Lung (tissue), 12 donors: ENCODE results near the gene C5orf63. TPM values are rescaled to one million over a fixed set of nuclear protein-coding genes. Genes with fewer than 3 reads are reported as not detected.

Experiments
- ATAC-seq: fragments of 200-7000 bp; cut with Tn5 transposase; one replicate; pipeline ENCODE4 v1.9.1; 2020; ENCODE audit warnings: moderate number of reproducible peaks; ENCODE audit not compliant: insufficient read depth, low FRiP score
- DNase-seq, 3 donors: peaks; one replicate each; pipeline ENCODE4 v3.0.0-alpha.2; 2013 to 2017
- H3K27ac ChIP-seq, 2 donors: one replicate each; pipeline ENCODE4 v1.5.1; 2013; ENCODE audit warnings: mild to moderate bottlenecking in 2 of 2, moderate library complexity in 2 of 2, control low read depth in 1 of 2, inconsistent platforms in 1 of 2, low read depth in 1 of 2, low read length in 1 of 2
- H3K27me3 ChIP-seq, 3 donors: one replicate each; pipeline ENCODE4 v1.5.1; 2013; ENCODE audit warnings: low read length in 2 of 3; ENCODE audit not compliant: control insufficient read depth in 3 of 3, insufficient read depth in 3 of 3
- H3K36me3 ChIP-seq, 4 donors: one replicate each; pipeline ENCODE4 v1.5.1; 2013; ENCODE audit warnings: low read length in 4 of 4, mild to moderate bottlenecking in 1 of 4, moderate library complexity in 1 of 4; ENCODE audit not compliant: control insufficient read depth in 4 of 4, insufficient read depth in 4 of 4
- H3K4me1 ChIP-seq, 5 donors: one replicate each; pipeline ENCODE4 v1.5.1; 2013; ENCODE audit warnings: low read length in 5 of 5, mild to moderate bottlenecking in 2 of 5, moderate library complexity in 1 of 5; ENCODE audit not compliant: control insufficient read depth in 5 of 5, insufficient read depth in 5 of 5
- H3K4me3 ChIP-seq: one replicate; pipeline ENCODE4 v1.5.1; 2013; ENCODE audit warnings: mild to moderate bottlenecking, control low read depth, moderate library complexity
- H3K9ac ChIP-seq, 2 donors: one replicate each; pipeline ENCODE4 v1.5.1; 2013; ENCODE audit warnings: low read length in 2 of 2, control low read depth in 1 of 2; ENCODE audit not compliant: insufficient read depth in 1 of 2
- H3K9me3 ChIP-seq, 4 donors: one replicate each; pipeline ENCODE4 v1.5.1; 2013; ENCODE audit warnings: low read length in 3 of 4, mild to moderate bottlenecking in 1 of 4, moderate library complexity in 1 of 4; ENCODE audit not compliant: control insufficient read depth in 4 of 4, insufficient read depth in 3 of 4
- CTCF ChIP-seq: IDR thresholded peaks from 2 replicates; pipeline ENCODE4 v1.5.1; 2012; ENCODE audit warnings: mild to moderate bottlenecking; ENCODE audit errors: control extremely low read depth, extremely low read depth
- WGBS, 2 donors: extraction: QIAGEN DNeasy Blood & Tissue Kit; methylation state at CpG; one replicate each; pipeline ENCODE4 v1.1.7; 2013; 5-methylcytosine and 5-hydroxymethylcytosine counted together
- polyA plus RNA-seq, 2 donors: library from polyadenylated mRNA; stranded (reverse); fragments of 200-250 nt; gene quantifications; one replicate each; pipeline ENCODE4 v1.2.1, GENCODE V29; 2013
- total RNA-seq, 2 donors: library from RNA; depleted of rRNA in 1 of 2; stranded (reverse); fragments of >200 nt in 1 of 2; gene quantifications; one replicate each; pipeline ENCODE4 v1.2.1, GENCODE V29; 2014 to 2021
- donor health status: control.
- donor health status: control.
- donor health status: Bipolar disorder and iron deficiency.
- donor health status: healthy.
- donor health status: DM: yes; HTN: yes; CAD: no.

C5orf63 gene
- total and polyA plus RNA-seq, 4 donors, result 2.7 to 9.6 (median 5.8) TPM

DNA sequence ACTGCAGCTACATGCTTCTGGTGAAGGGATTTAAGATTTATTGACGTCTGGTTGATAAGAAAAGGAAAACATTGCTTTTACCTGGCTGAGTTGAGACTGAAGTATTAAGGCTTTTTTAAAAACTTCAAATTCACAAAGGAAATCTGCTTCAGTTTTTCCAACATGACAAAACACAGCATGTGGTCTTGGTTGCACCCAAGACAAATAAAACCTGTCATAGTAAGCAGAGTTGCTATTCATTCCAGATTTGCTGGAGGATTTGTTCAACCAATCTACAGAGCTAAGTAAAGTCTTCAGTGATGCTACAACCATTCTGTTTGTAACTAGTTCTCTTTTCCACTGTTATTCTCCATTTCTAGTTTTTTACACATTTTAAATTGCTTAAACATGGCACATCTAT, 11.3 kb downstream of the C5orf63 start:
- no peak for TF ChIP-seq CTCF
- 90 to 100% methylated on average over 1 of the region's 1 CpG for WGBS, 2 donors
- H3K4me1 ChIP-seq, result peaks cover 0 to 2% (median 0%) of the 10 kb centered on the region in 5 donors
- H3K27ac ChIP-seq, result no peak overlapping the region
- H3K4me3 ChIP-seq, result no peak overlapping the region
- DNase-seq (no peak), ATAC-seq (no peak)
- no peaks in the 10 kb centered on the region for H3K9me3 ChIP-seq
- H3K9ac ChIP-seq, result no peak overlapping the region
- H3K36me3 ChIP-seq, result peaks cover 0 to 5% (median 0%) of the 10 kb centered on the region in 4 donors
- H3K27me3 ChIP-seq, result no peaks in the 10 kb centered on the region

DNA sequence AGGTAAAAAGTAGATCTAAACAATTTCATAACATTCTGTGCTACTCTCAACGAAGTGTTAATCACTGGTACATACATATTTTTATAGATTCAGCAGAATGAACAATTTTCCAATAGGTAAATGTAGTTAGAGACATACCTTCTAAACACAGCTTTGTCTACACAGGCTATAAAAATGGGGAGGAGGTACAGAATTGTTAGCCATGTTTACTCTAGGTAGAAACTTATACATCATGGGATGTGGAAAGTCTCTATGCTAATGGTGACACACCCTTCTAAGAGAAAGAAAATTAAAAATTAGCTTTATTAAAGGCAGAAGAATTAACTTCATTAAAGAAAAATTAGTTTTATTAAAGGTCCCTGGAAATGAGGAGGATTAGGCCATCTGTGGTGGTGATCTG, 11.8 kb downstream of the C5orf63 start:
- no peak overlapping the region for H3K27ac ChIP-seq
- 91 to 92% methylated on average over 1 of the region's 1 CpG for WGBS, 2 donors
- TF ChIP-seq CTCF, result no peak
- H3K9me3 ChIP-seq, result no peaks in the 10 kb centered on the region
- no peaks in the 10 kb centered on the region for H3K27me3 ChIP-seq
- no peak for ATAC-seq
- peaks cover 0 to 5% (median 0%) of the 10 kb centered on the region in 4 donors for H3K36me3 ChIP-seq
- DNase-seq, result no peak
- no peak overlapping the region for H3K4me3 ChIP-seq
- H3K9ac ChIP-seq, result no peak overlapping the region
- peaks cover 0 to 2% (median 0%) of the 10 kb centered on the region in 5 donors for H3K4me1 ChIP-seq

DNA sequence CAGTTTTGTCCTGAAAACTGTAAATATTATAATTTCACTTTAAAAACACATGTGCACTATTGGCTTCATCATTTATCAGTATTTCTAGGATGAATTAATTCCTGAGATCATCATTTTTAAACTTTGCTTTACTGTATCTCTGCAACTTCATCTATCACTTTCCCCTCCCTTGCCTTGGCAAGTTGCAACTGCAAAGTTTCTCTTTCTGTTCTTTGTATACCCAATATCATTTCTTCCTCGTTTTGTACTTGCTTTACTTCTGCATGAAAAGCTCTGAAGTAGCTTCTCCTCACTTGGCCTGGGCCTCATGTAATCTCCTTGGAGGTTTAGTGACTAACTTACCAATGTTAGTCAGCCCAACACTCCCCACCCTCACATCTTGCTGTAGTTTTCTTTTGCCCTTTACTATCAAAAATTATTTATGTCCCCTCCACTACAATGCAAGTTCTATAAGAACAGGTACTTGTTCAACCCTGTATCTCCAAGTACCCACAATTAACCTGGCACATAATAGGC, 12.8 kb downstream of the C5orf63 start:
- DNase-seq, result no peak
- no peak overlapping the region for H3K9ac ChIP-seq
- no peaks in the 10 kb centered on the region for H3K27me3 ChIP-seq
- H3K36me3 ChIP-seq, result peaks cover 0 to 4% (median 1%) of the 10 kb centered on the region in 4 donors
- H3K4me3 ChIP-seq, result no peak overlapping the region
- 61 to 62% methylated on average over 1 of the region's 1 CpG for WGBS, 2 donors
- TF ChIP-seq CTCF, result no peak
- no peak for ATAC-seq
- peaks cover 0 to 2% (median 0%) of the 10 kb centered on the region in 5 donors for H3K4me1 ChIP-seq
- no peak overlapping the region for H3K27ac ChIP-seq
- H3K9me3 ChIP-seq, result no peaks in the 10 kb centered on the region

DNA sequence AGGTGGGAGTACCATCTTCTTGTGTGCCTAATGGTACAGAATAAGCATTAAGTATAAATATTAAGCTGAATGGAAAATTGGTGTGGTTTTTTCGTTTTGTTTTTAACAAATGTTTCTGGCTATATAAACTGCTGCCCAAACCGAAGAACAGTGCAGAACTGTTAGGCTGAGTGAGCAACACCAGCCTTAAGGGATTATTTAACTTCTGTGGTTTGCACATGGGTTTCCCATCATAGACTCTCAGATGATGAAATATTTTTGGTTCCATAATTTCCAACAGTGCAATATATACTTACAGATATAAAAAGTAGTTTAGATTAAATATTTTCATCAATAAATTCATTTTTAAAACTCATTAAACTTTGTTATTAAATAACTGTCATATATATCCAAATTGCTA, 16.4 kb downstream of the C5orf63 start:
- 33 to 63% methylated on average over 2 of the region's 2 CpGs for WGBS, 2 donors

More for the DNA sequence above, 16.4 kb downstream of the C5orf63 start:
- H3K4me1 ChIP-seq, result peaks cover 0 to 2% (median 0%) of the 10 kb centered on the region in 5 donors
- no peak overlapping the region for H3K9ac ChIP-seq
- no peak overlapping the region for H3K4me3 ChIP-seq
- ATAC-seq (no peak), DNase-seq (no peak)
- H3K9me3 ChIP-seq, result no peaks in the 10 kb centered on the region
- H3K27ac ChIP-seq, result no peak overlapping the region
- no peak for TF ChIP-seq CTCF
- no peaks in the 10 kb centered on the region for H3K27me3 ChIP-seq
- H3K36me3 ChIP-seq, result peaks cover 0 to 4% (median 0%) of the 10 kb centered on the region in 4 donors
